GM10266 (cell line): ENCODE measurements around the gene SLC35F6.

Experiments
- DNase-seq: peaks from one replicate; pipeline ENCODE4 v3.0.0; 2012; ENCODE audit errors: extremely low spot score
- CTCF ChIP-seq: IDR thresholded peaks from 2 replicates; pipeline ENCODE4 v1.5.1; 2012; ENCODE audit warnings: mild to moderate bottlenecking, low read depth; ENCODE audit not compliant: control insufficient read depth, insufficient read depth; ENCODE audit errors: missing control alignments

The SLC35F6 gene

GRCh38 chr2:26768759-26769088, 4.6 kb downstream of the SLC35F6 start:
- no peak for DNase-seq
- no peak for TF ChIP-seq CTCF

- DNase-seq = no peak
- TF ChIP-seq CTCF = no peak
These were observed 5.1 kb downstream of the SLC35F6 start for GRCh38 chr2:26769089-26769761.

GRCh38 chr2:26770986-26771586, 7.0 kb downstream of the SLC35F6 start:
- no peak for DNase-seq
- TF ChIP-seq CTCF = peak; percentile 35

- no peak for TF ChIP-seq CTCF
- no peak for DNase-seq
These were observed 8.2 kb downstream of the SLC35F6 start for GRCh38 chr2:26772064-26773001.

- TF ChIP-seq CTCF = no peak
- no peak for DNase-seq
These were observed 12.2 kb downstream of the SLC35F6 start for GRCh38 chr2:26776195-26776800.

- DNase-seq = no peak
These were observed 14.0 kb downstream of the SLC35F6 start for GRCh38 chr2:26778098-26778497.

More at GRCh38 chr2:26778098-26778497, 14.0 kb downstream of the SLC35F6 start:
- TF ChIP-seq CTCF = no peak
